GM10248 (cell line): ENCODE results near the gene GRK4.

Source experiments
- CTCF ChIA-PET: fragments of 300-600 bp; sonication (Branson Sonifier 250); formaldehyde crosslinking; extraction: SDS; loops from one replicate; lab custom pipeline; 2021; ENCODE audit warnings: antibody characterized with exemption; lab: Yijun Ruan, JAX
- POLR2A ChIA-PET: fragments of 350-650 bp; sonication (Branson Sonifier 250); formaldehyde crosslinking; extraction: SDS; loops from one replicate; lab custom pipeline; 2020; ENCODE audit warnings: antibody characterized with exemption; lab: Yijun Ruan, JAX
- DNase-seq: peaks from one replicate; pipeline ENCODE4 v3.0.0; 2012; ENCODE audit errors: extremely low spot score
- TF ChIP-seq, protein P1 (sequence below): IDR thresholded peaks from 2 replicates; pipeline ENCODE4 v1.5.1; 2012; ENCODE audit warnings: mild to moderate bottlenecking, low read depth; ENCODE audit errors: extremely low read depth, missing control alignments, control extremely low read depth

GRK4 gene

DNA sequence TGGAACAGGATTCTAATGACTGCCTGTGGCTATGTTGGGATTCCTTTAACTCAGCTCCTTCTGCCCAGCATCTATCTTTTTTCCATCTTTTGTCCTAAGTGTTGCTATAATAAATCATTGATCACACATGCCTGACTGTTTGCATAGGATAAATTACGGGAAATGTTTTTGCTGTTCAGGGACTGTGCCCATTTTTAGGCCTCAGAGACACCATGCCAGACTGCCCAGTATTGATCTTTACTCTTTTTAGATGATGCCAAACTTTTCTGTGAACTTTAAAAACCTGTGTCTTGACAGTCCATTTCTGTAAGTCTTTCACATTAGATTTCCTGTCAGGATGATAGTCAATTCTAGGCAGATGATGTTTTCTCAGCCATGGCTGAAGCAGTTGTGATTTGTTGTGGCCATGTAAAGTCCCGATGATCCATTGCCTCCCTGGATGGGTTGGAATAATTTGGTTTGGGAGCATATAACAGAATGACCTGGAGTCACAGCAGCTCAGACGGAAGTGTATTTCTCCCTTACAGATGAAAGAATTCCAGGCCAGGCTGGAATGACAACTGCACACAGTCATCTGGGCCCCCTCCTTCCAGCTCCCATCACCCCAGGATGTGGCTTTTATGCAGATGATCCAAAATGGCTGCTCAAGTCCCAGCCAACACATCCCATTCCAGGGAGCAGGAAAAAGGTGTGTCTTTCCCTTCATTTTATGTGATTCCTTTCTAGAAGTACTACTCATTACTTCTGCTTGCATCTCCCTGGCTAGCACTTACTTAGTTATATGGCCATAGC, 107.5 kb downstream of the GRK4 start:
- TF ChIP-seq, protein P1, sequence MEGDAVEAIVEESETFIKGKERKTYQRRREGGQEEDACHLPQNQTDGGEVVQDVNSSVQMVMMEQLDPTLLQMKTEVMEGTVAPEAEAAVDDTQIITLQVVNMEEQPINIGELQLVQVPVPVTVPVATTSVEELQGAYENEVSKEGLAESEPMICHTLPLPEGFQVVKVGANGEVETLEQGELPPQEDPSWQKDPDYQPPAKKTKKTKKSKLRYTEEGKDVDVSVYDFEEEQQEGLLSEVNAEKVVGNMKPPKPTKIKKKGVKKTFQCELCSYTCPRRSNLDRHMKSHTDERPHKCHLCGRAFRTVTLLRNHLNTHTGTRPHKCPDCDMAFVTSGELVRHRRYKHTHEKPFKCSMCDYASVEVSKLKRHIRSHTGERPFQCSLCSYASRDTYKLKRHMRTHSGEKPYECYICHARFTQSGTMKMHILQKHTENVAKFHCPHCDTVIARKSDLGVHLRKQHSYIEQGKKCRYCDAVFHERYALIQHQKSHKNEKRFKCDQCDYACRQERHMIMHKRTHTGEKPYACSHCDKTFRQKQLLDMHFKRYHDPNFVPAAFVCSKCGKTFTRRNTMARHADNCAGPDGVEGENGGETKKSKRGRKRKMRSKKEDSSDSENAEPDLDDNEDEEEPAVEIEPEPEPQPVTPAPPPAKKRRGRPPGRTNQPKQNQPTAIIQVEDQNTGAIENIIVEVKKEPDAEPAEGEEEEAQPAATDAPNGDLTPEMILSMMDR, result no peak
- ChIA-PET CTCF (interaction anchor here (1.1 kb wide), 1 partner anchor 16 kb away, joined by 4 read pairs; no protein-coding TSS in a partner anchor), POLR2A (interaction anchor here (1.0 kb wide), 1 partner anchor 33 kb away, joined by 6 read pairs; no protein-coding TSS in a partner anchor)
- no peak for DNase-seq

DNA sequence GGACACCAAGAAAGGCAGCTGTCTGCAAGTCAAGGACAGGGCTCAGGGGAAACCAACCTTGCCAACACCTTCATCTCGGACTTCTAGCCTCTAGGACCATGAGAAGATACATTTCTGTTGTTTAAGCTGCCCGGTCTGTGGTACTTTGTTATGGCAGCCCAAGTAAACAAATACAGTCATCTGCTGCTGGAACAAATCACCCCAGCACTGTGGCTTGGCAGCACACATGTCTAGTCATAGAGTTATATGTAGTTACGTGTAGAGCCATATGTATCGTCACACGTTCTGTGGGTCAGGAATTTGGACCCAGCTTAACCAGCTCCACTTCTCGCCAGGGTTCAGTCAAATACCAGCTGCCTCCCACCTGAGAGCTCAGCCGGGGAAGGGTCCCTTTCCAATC, 108.4 kb downstream of the GRK4 start:
- ChIA-PET CTCF (interaction anchor here (1.1 to 2.6 kb wide), 2 partner anchors 13 to 17 kb away, joined by 4 to 11 read pairs; no protein-coding TSS in a partner anchor), POLR2A (interaction anchor here (0.5 to 1.0 kb wide), 2 partner anchors 34 to 286 kb away, joined by 4 to 6 read pairs; no protein-coding TSS in a partner anchor)
- DNase-seq, result no peak
- TF ChIP-seq, protein P1, result no peak

DNA sequence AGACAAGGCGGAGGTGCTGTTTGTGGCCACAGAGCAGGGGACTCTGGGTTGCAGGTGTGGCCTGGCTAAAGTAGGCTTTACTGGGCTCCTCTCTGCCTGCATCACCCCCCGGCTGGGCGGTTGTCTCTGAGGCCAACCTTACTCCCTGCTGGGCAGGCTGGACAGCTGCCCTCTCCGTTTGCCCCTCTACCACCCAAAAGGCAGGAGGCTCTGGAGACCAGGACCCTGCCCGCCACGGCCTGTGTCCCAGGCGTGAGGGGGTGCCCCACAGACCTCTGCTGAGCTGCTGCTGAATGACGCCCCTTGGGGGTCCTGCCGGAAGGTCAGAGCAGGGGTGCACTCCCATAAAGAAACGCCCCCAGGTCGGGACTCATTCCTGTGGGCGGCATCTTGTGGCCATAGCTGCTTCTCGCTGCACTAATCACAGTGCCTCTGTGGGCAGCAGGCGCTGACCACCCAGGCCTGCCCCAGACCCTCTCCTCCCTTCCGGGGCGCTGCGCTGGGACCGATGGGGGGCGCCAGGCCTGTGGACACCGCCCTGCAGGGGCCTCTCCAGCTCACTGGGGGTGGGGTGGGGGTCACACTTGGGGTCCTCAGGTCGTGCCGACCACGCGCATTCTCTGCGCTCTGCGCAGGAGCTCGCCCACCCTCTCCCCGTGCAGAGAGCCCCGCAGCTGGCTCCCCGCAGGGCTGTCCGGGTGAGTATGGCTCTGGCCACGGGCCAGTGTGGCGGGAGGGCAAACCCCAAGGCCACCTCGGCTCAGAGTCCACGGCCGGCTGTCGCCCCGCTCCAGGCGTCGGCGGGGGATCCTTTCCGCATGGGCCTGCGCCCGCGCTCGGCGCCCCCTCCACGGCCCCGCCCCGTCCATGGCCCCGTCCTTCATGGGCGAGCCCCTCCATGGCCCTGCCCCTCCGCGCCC, 110.0 kb downstream of the GRK4 start:
- TF ChIP-seq, protein P1, result no peak
- POLR2A ChIA-PET, result no interaction called here
- DNase-seq, result no peak
- CTCF ChIA-PET, result interaction anchor here (1.0 to 2.6 kb wide), 5 partner anchors 15 to 26 kb away, joined by 3 to 11 read pairs (median 4); no protein-coding TSS in a partner anchor

DNA sequence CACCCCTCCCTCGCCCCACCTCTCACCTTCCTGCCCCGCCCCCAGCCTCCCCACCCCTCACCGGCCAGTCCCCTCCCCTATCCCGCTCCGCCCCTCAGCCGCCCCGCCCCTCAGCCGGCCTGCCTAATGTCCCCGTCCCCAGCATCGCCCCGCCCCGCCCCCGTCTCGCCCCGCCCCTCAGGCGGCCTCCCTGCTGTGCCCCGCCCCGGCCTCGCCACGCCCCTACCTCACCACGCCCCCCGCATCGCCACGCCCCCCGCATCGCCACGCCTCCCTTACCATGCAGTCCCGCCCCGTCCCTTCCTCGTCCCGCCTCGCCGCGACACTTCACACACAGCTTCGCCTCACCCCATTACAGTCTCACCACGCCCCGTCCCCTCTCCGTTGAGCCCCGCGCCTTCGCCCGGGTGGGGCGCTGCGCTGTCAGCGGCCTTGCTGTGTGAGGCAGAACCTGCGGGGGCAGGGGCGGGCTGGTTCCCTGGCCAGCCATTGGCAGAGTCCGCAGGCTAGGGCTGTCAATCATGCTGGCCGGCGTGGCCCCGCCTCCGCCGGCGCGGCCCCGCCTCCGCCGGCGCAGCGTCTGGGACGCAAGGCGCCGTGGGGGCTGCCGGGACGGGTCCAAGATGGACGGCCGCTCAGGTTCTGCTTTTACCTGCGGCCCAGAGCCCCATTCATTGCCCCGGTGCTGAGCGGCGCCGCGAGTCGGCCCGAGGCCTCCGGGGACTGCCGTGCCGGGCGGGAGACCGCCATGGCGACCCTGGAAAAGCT, 110.9 kb downstream of the GRK4 start, which contains the start of the genes HTT and HTT-AS:
TSS of gene HTT (plus strand) at position 604 of the 768 bp plus-strand sequence. CDS start at position 749, 145 bp downstream.
TSS of gene HTT-AS (minus strand) at position 461 of the 768 bp plus-strand sequence.
- TF ChIP-seq, protein P1, result no peak
- ChIA-PET POLR2A (no interaction called here), CTCF (interaction anchor here (1.0 to 2.6 kb wide), 3 partner anchors 16 to 21 kb away, joined by 3 to 11 read pairs (median 4); no protein-coding TSS in a partner anchor)

DNA sequence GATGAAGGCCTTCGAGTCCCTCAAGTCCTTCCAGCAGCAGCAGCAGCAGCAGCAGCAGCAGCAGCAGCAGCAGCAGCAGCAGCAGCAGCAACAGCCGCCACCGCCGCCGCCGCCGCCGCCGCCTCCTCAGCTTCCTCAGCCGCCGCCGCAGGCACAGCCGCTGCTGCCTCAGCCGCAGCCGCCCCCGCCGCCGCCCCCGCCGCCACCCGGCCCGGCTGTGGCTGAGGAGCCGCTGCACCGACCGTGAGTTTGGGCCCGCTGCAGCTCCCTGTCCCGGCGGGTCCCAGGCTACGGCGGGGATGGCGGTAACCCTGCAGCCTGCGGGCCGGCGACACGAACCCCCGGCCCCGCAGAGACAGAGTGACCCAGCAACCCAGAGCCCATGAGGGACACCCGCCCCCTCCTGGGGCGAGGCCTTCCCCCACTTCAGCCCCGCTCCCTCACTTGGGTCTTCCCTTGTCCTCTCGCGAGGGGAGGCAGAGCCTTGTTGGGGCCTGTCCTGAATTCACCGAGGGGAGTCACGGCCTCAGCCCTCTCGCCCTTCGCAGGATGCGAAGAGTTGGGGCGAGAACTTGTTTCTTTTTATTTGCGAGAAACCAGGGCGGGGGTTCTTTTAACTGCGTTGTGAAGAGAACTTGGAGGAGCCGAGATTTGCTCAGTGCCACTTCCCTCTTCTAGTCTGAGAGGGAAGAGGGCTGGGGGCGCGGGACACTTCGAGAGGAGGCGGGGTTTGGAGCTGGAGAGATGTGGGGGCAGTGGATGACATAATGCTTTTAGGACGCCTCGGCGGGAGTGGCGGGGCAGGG, 111.7 kb downstream of the GRK4 start:
- DNase-seq, result peak; percentile 66
- TF ChIP-seq, protein P1, result no peak
- ChIA-PET CTCF (interaction anchor here (1.1 kb wide), 1 partner anchor 33 kb away, joined by 3 read pairs; no protein-coding TSS in a partner anchor), POLR2A (interaction anchor here (0.6 kb wide), 1 partner anchor 1446 kb away, joined by 3 read pairs; no protein-coding TSS in a partner anchor)

More for the DNA sequence above, 110.9 kb downstream of the GRK4 start, which contains the start of the genes HTT and HTT-AS:
- DNase-seq, result peak; percentile 97
